CD14-positive monocyte (primary cell): ENCODE data around the gene FEZ2. TPM values are rescaled to one million over a fixed set of nuclear protein-coding genes. Genes with fewer than 3 reads are reported as not detected.

Experiments used
- DNase-seq, 3 donors: peaks; one replicate each; pipeline ENCODE4 v3.0.0-alpha.2; 2011 to 2022
- H2AFZ ChIP-seq: 2 replicates; pipeline ENCODE4 v1.6.0; 2012; ENCODE audit warnings: mild to moderate bottlenecking, low read depth, low read length, inconsistent platforms; ENCODE audit not compliant: insufficient read depth, poor library complexity, severe bottlenecking
- H3K27ac ChIP-seq, 2 donors: 1 replicate in 1 of 2; 2 replicates in 1 of 2; pipeline ENCODE4 v1.5.1; 2012 to 2013; ENCODE audit warnings: low read length in 2 of 2, control low read depth in 1 of 2, inconsistent platforms in 1 of 2, low read depth in 1 of 2, mild to moderate bottlenecking in 1 of 2
- H3K27me3 ChIP-seq, 2 donors: one replicate each; pipeline versions ENCODE4 v1.6.0 to v1.6.1; 2011 to 2013; ENCODE audit warnings: low read length in 2 of 2; ENCODE audit not compliant: control insufficient read depth in 2 of 2, insufficient read depth in 2 of 2
- H3K36me3 ChIP-seq, 2 donors: replicated peaks in 1 of 2; 1 replicate in 1 of 2; 2 replicates in 1 of 2; pipeline versions ENCODE4 v1.5.1 to v1.6.1; 2012 to 2013; ENCODE audit warnings: low read length in 2 of 2, control low read depth in 1 of 2, inconsistent platforms in 1 of 2, mild to moderate bottlenecking in 1 of 2; ENCODE audit not compliant: insufficient read depth in 2 of 2, control insufficient read depth in 1 of 2
- H3K4me1 ChIP-seq, 2 donors: 1 replicate in 1 of 2; 2 replicates in 1 of 2; pipeline versions ENCODE4 v1.5.1 to v1.6.1; 2012 to 2013; ENCODE audit warnings: low read length in 2 of 2, control low read depth in 1 of 2, inconsistent platforms in 1 of 2, mild to moderate bottlenecking in 1 of 2, moderate library complexity in 1 of 2; ENCODE audit not compliant: insufficient read depth in 2 of 2, control insufficient read depth in 1 of 2
- H3K4me2 ChIP-seq: replicated peaks from 2 replicates; pipeline ENCODE3; 2012; ENCODE audit warnings: low read length, moderate library complexity, mild to moderate bottlenecking; ENCODE audit not compliant: poor library complexity, severe bottlenecking; ENCODE audit errors: extremely low read depth
- H3K4me3 ChIP-seq, 3 experiments: fragments of 200-600 bp in 1 of 3; sonication (generic) in 1 of 3; replicated peaks in 1 of 3; 1 replicate in 2 of 3; 2 replicates in 1 of 3; pipeline ENCODE4 v1.5.1; 2011 to 2013; ENCODE audit warnings: low read length in 3 of 3, mild to moderate bottlenecking in 3 of 3, control low read depth in 2 of 3, low read depth in 2 of 3, inconsistent platforms in 1 of 3, moderate library complexity in 1 of 3
- H3K79me2 ChIP-seq: 2 replicates; pipeline ENCODE4 v1.6.0; 2012; ENCODE audit warnings: mild to moderate bottlenecking, control low read depth, inconsistent platforms, low read length, moderate library complexity; ENCODE audit not compliant: insufficient read depth
- H3K9ac ChIP-seq: 2 replicates; pipeline ENCODE4 v1.6.0; 2017; ENCODE audit warnings: low read length, mild to moderate bottlenecking; ENCODE audit not compliant: insufficient read depth, poor library complexity, severe bottlenecking
- H3K9me3 ChIP-seq, 2 donors: replicated peaks in 1 of 2; 1 replicate in 1 of 2; 2 replicates in 1 of 2; pipeline versions ENCODE4 v1.5.1 to v1.6.1; 2012 to 2013; ENCODE audit warnings: low read length in 2 of 2, control low read depth in 1 of 2; ENCODE audit not compliant: control insufficient read depth in 1 of 2, insufficient read depth in 1 of 2
- H4K20me1 ChIP-seq: 2 replicates; pipeline ENCODE4 v1.6.0; 2012; ENCODE audit warnings: mild to moderate bottlenecking, low read length, control low read depth, moderate library complexity; ENCODE audit not compliant: insufficient read depth
- H3K27ac Mint-ChIP-seq, 7 donors: one replicate each; pipeline ENCODE4 v1.8.0; 2020; ENCODE audit warnings: mild to moderate bottlenecking in 7 of 7, mixed read lengths in 7 of 7, moderate library complexity in 6 of 7, inconsistent platforms in 2 of 7
- H3K27me3 Mint-ChIP-seq, 3 donors: one replicate each; pipeline ENCODE4 v1.8.0; 2021 to 2022; ENCODE audit warnings: low read depth in 3 of 3, mild to moderate bottlenecking in 3 of 3, mixed read lengths in 3 of 3, moderate library complexity in 3 of 3, inconsistent platforms in 1 of 3
- H3K36me3 Mint-ChIP-seq, 2 donors: one replicate each; pipeline ENCODE4 v1.8.0; 2020; ENCODE audit warnings: mixed read lengths in 2 of 2, inconsistent platforms in 1 of 2, mild to moderate bottlenecking in 1 of 2
- H3K4me1 Mint-ChIP-seq: one replicate; pipeline ENCODE4 v1.8.0; 2020; ENCODE audit warnings: mild to moderate bottlenecking, mixed read lengths
- H3K4me3 Mint-ChIP-seq, 2 donors: one replicate each; pipeline ENCODE4 v1.8.0; 2020; ENCODE audit warnings: mild to moderate bottlenecking in 2 of 2, mixed read lengths in 2 of 2, moderate library complexity in 1 of 2
- H3K9me3 Mint-ChIP-seq, 7 donors: one replicate each; pipeline ENCODE4 v1.8.0; 2020 to 2022; ENCODE audit warnings: mixed read lengths in 7 of 7, mild to moderate bottlenecking in 6 of 7, moderate library complexity in 6 of 7, inconsistent platforms in 2 of 7
- CTCF ChIP-seq: fragments of 200-600 bp; IDR thresholded peaks from one replicate; pipeline ENCODE4 v1.8.0; 2022; ENCODE audit warnings: antibody characterized with exemption, mild to moderate bottlenecking
- WGBS: methylation state at CpG from one replicate; pipeline ENCODE4 v1.1.5; 2013; ENCODE audit warnings: missing lambda C conversion rate; ENCODE audit not compliant: insufficient coverage; 5-methylcytosine and 5-hydroxymethylcytosine counted together
- intact Hi-C, 2 donors: fragments of 100-400 bp; cut with micrococcal nuclease; formaldehyde crosslinking; loops; one replicate each; pipeline versions ENCODE4 v1.15.0 to v1.15.1; 2023
- polyA plus RNA-seq, 3 donors: library from polyadenylated mRNA; depleted of rRNA in 1 of 3; unstranded in 2 of 3; stranded (reverse) in 1 of 3; fragments of 300-500 nt in 2 of 3; fragments of >200 nt in 1 of 3; fragmentation: Illumina TruSeq in 2 of 3; gene quantifications; 1 replicate in 2 of 3; 2 replicates in 1 of 3; pipeline ENCODE4 v1.2.3, GENCODE V29; 2012 to 2021

The FEZ2 gene
- polyA plus RNA-seq, 3 donors: 6.9 to 15.6 (median 8.7) TPM

GRCh38 chr2:36561237-36561944 lies 36.6 kb downstream of the FEZ2 start:
- 95% methylated on average over 3 of the region's 8 CpGs for WGBS
- peak overlapping the region; percentile 30 to 81 for H3K27ac ChIP-seq
- no peaks in the 10 kb centered on the region for H4K20me1 ChIP-seq
- H3K4me1 ChIP-seq: peaks cover 41 to 51% of the 10 kb centered on the region in 2 donors
- no peaks in the 10 kb centered on the region for H3K27me3 ChIP-seq
- peak overlapping the region in 1 of 3 experiments; percentile 3 for H3K4me3 ChIP-seq
- intact Hi-C loops: no loop called here
- Mint-ChIP-seq H3K36me3 (peaks cover 37 to 52% of the 10 kb centered on the region in 2 donors), H3K9me3 (no peaks in the 10 kb centered on the region), H3K27ac (peak overlapping the region; percentile 75 to 89 (median 85)), H3K27me3 (peaks cover 0 to 2% (median 0%) of the 10 kb centered on the region in 3 donors), H3K4me3 (peak overlapping the region in 1 of 2 donors; percentile 55), H3K4me1 (peaks cover 46% of the 10 kb centered on the region)
- no peaks in the 10 kb centered on the region for H3K9me3 ChIP-seq
- peak; percentile 57 to 90 (median 78) for DNase-seq
- peak overlapping the region; percentile 9 for H3K4me2 ChIP-seq
- H2AFZ ChIP-seq: no peak overlapping the region
- H3K36me3 ChIP-seq: peaks cover 7 to 50% of the 10 kb centered on the region in 2 donors
- no peak for TF ChIP-seq CTCF
- no peak overlapping the region for H3K9ac ChIP-seq
- peaks cover 23% of the 10 kb centered on the region for H3K79me2 ChIP-seq

- Histone ChIP-seq H3K36me3 (peaks cover 7 to 44% of the 10 kb centered on the region in 2 donors), H3K9ac (no peak overlapping the region), H3K79me2 (peaks cover 20% of the 10 kb centered on the region), H3K27ac (peak overlapping the region in 1 of 2 donors; percentile 81), H3K4me2 (no peak overlapping the region), H3K9me3 (no peaks in the 10 kb centered on the region), H2AFZ (no peak overlapping the region), H3K27me3 (no peaks in the 10 kb centered on the region), H4K20me1 (no peaks in the 10 kb centered on the region), H3K4me3 (no peak overlapping the region), H3K4me1 (peaks cover 45 to 55% of the 10 kb centered on the region in 2 donors)
- DNase-seq: no peak
- peaks cover 0 to 2% (median 0%) of the 10 kb centered on the region in 3 donors for H3K27me3 Mint-ChIP-seq
- no peak overlapping the region for H3K4me3 Mint-ChIP-seq
- H3K36me3 Mint-ChIP-seq: peaks cover 32 to 50% of the 10 kb centered on the region in 2 donors
- 100% methylated on average over 1 of the region's 5 CpGs for WGBS
- H3K27ac Mint-ChIP-seq: peak overlapping the region in 1 of 7 donors; percentile 63
- no peaks in the 10 kb centered on the region for H3K9me3 Mint-ChIP-seq
- intact Hi-C loops: no loop called here
- TF ChIP-seq CTCF: no peak
- peaks cover 52% of the 10 kb centered on the region for H3K4me1 Mint-ChIP-seq
These were observed 37.2 kb downstream of the FEZ2 start for GRCh38 chr2:36560726-36561125.
